ENCODE results near the gene ABR. TPM values are rescaled to one million over a fixed set of nuclear protein-coding genes. Genes with fewer than 3 reads are reported as not detected.

ABR gene
- 29.8 and 33.0 TPM in 2 replicates for total RNA-seq

GRCh38 chr17:1179818-1180742 is at the start of gene ABR:
Gene ABR, minus strand, starts transcription at chr17:1179981. Its CDS starts 254 bp downstream, at chr17:1179727.

GRCh38 chr17:996554-997344 is 183.0 kb downstream of the ABR start, which contains the start of gene TIMM22:
Gene TIMM22, plus strand, starts transcription at chr17:997129. Its CDS starts 14 bp downstream, at chr17:997143.

GRCh38 chr17:979539-980405 is 200.0 kb downstream of the ABR start, which contains the start of gene NXN:
Gene NXN, minus strand, starts transcription at chr17:979776.

Other genes with a start within 250 kb of the ABR start
- gene NXN, start 200.2 kb downstream of the ABR start, total RNA-seq = 128 and 145 TPM in 2 replicates
- 14.5 and 15.6 TPM in 2 replicates for gene TIMM22, start 182.9 kb downstream of the ABR start, total RNA-seq
- gene BHLHA9, start 90.5 kb upstream of the ABR start, total RNA-seq = not detected in 2 replicates
- gene TRARG1, start 99.7 kb upstream of the ABR start, total RNA-seq = not detected in 2 replicates
- gene YWHAE, start 220.2 kb upstream of the ABR start, total RNA-seq = 407 and 501 TPM in 2 replicates

All from dermis lymphatic vessel endothelial cell (primary cell).